Measurements from ENCODE around the gene PHF21A.

- TF ChIP-seq EZH2 (IDR thresholded peaks at IDR 0.05) (no peak), POLR2AphosphoS5 (IDR thresholded peaks at IDR 0.05; ENCODE audit: borderline replicate concordance, low read depth, low read length) (no peak), FOXP2 (optimal IDR thresholded peaks at IDR 0.05; ENCODE audit: control extremely low read depth, extremely low read length, insufficient read depth) (no peak)
Observed at GRCh38 chr11:45933131-45933831, 188.0 kb downstream of the PHF21A start.
